ENCODE measurements around the gene NREP.
"Not testable (repeated sequence)": the region's sequence is repeated elsewhere in the genome, so short reads cannot be mapped to it uniquely, and the experiment has no call there.

NREP gene

GRCh38 chr5:111738118-111738517 is 18.9 kb downstream of the NREP start:
- Histone ChIP-seq H3K9me3 (ENCODE audit: control insufficient read depth, insufficient read depth, low read length) (no peaks in the 10 kb centered on the region), H3K9ac (ENCODE audit: low read depth, low read length) (no peak overlapping the region), H3K4me1 (ENCODE audit: insufficient read depth, low read length) (peaks cover 39% of the 10 kb centered on the region), H3K36me3 (ENCODE audit: insufficient read depth, low read length) (0 out of 2 replicates have a peak, but pooled peaks cover 2% of the 10 kb centered on the region)

- Histone ChIP-seq H3K36me3 (ENCODE audit: insufficient read depth, low read length) (0 out of 2 replicates have a peak, but pooled peaks cover 2% of the 10 kb centered on the region), H3K4me1 (ENCODE audit: insufficient read depth, low read length) (peaks cover 35% of the 10 kb centered on the region), H3K9ac (ENCODE audit: low read depth, low read length) (no peak overlapping the region), H3K9me3 (ENCODE audit: control insufficient read depth, insufficient read depth, low read length) (no peaks in the 10 kb centered on the region)
These were observed 19.3 kb downstream of the NREP start for GRCh38 chr5:111737716-111738115.

- Histone ChIP-seq H3K4me1 (ENCODE audit: insufficient read depth, low read length) (peaks cover 16% of the 10 kb centered on the region), H3K9ac (ENCODE audit: low read depth, low read length) (no peak overlapping the region), H3K36me3 (ENCODE audit: insufficient read depth, low read length) (no peaks in the 10 kb centered on the region; the same call in 1 of the 2 replicates), H3K9me3 (ENCODE audit: control insufficient read depth, insufficient read depth, low read length) (no peaks in the 10 kb centered on the region)
These were observed 21.3 kb downstream of the NREP start for GRCh38 chr5:111735583-111736270.

- H3K36me3 ChIP-seq (ENCODE audit: insufficient read depth, low read length): no peaks in the 10 kb centered on the region; the same call in 1 of the 2 replicates
- peaks cover 16% of the 10 kb centered on the region for H3K4me1 ChIP-seq (ENCODE audit: insufficient read depth, low read length)
- H3K9me3 ChIP-seq (ENCODE audit: control insufficient read depth, insufficient read depth, low read length): no peaks in the 10 kb centered on the region
- no peak overlapping the region for H3K9ac ChIP-seq (ENCODE audit: low read depth, low read length)
These were observed 22.4 kb downstream of the NREP start for GRCh38 chr5:111734597-111734996.

- peaks cover 16% of the 10 kb centered on the region for H3K4me1 ChIP-seq (ENCODE audit: insufficient read depth, low read length)
- H3K9me3 ChIP-seq (ENCODE audit: control insufficient read depth, insufficient read depth, low read length): no peaks in the 10 kb centered on the region
- H3K36me3 ChIP-seq (ENCODE audit: insufficient read depth, low read length): no peaks in the 10 kb centered on the region; the same call in 1 of the 2 replicates
- H3K9ac ChIP-seq (ENCODE audit: low read depth, low read length): no peak overlapping the region
These were observed 23.0 kb downstream of the NREP start for GRCh38 chr5:111734013-111734412.

GRCh38 chr5:111733571-111733970 is 23.4 kb downstream of the NREP start:
- Histone ChIP-seq H3K9me3 (ENCODE audit: control insufficient read depth, insufficient read depth, low read length) (no peaks in the 10 kb centered on the region), H3K4me1 (ENCODE audit: insufficient read depth, low read length) (peaks cover 16% of the 10 kb centered on the region), H3K9ac (ENCODE audit: low read depth, low read length) (no peak overlapping the region), H3K36me3 (ENCODE audit: insufficient read depth, low read length) (no peaks in the 10 kb centered on the region; the same call in 1 of the 2 replicates)

GRCh38 chr5:111731638-111732037 is 25.4 kb downstream of the NREP start:
- Histone ChIP-seq H3K9me3 (ENCODE audit: control insufficient read depth, insufficient read depth, low read length) (no peaks in the 10 kb centered on the region), H3K4me1 (ENCODE audit: insufficient read depth, low read length) (peaks cover 10% of the 10 kb centered on the region), H3K9ac (ENCODE audit: low read depth, low read length) (no peak overlapping the region), H3K36me3 (ENCODE audit: insufficient read depth, low read length) (no peaks in the 10 kb centered on the region; the same call in 1 of the 2 replicates)

GRCh38 chr5:111730659-111731382 is 26.2 kb downstream of the NREP start:
- Histone ChIP-seq H3K9ac (ENCODE audit: low read depth, low read length) (no peak overlapping the region), H3K36me3 (ENCODE audit: insufficient read depth, low read length) (no peaks in the 10 kb centered on the region; the same call in 1 of the 2 replicates), H3K9me3 (ENCODE audit: control insufficient read depth, insufficient read depth, low read length) (no peaks in the 10 kb centered on the region), H3K4me1 (ENCODE audit: insufficient read depth, low read length) (peaks cover 4% of the 10 kb centered on the region; the same call in 1 of the 2 replicates)

- Histone ChIP-seq H3K4me1 (ENCODE audit: insufficient read depth, low read length) (no peaks in the 10 kb centered on the region), H3K36me3 (ENCODE audit: insufficient read depth, low read length) (no peaks in the 10 kb centered on the region; the same call in 1 of the 2 replicates), H3K9ac (ENCODE audit: low read depth, low read length) (no peak overlapping the region), H3K9me3 (ENCODE audit: control insufficient read depth, insufficient read depth, low read length) (no peaks in the 10 kb centered on the region)
These were observed 28.1 kb downstream of the NREP start for GRCh38 chr5:111728941-111729340.

- Histone ChIP-seq H3K9me3 (ENCODE audit: control insufficient read depth, insufficient read depth, low read length) (no peaks in the 10 kb centered on the region), H3K4me1 (ENCODE audit: insufficient read depth, low read length) (no peaks in the 10 kb centered on the region), H3K36me3 (ENCODE audit: insufficient read depth, low read length) (no peaks in the 10 kb centered on the region; the same call in 1 of the 2 replicates), H3K9ac (ENCODE audit: low read depth, low read length) (no peak overlapping the region)
These were observed 30.0 kb downstream of the NREP start for GRCh38 chr5:111726986-111727385.

- no peaks in the 10 kb centered on the region; the same call in 1 of the 2 replicates for H3K36me3 ChIP-seq (ENCODE audit: insufficient read depth, low read length)
- no peaks in the 10 kb centered on the region for H3K9me3 ChIP-seq (ENCODE audit: control insufficient read depth, insufficient read depth, low read length)
- peaks cover 16% of the 10 kb centered on the region; the same call in 1 of the 2 replicates for H3K4me1 ChIP-seq (ENCODE audit: insufficient read depth, low read length)
- H3K9ac ChIP-seq (ENCODE audit: low read depth, low read length): no peak overlapping the region
These were observed 34.9 kb downstream of the NREP start for GRCh38 chr5:111722140-111722539.

- Histone ChIP-seq H3K36me3 (ENCODE audit: insufficient read depth, low read length) (no peaks in the 10 kb centered on the region), H3K9me3 (ENCODE audit: control insufficient read depth, insufficient read depth, low read length) (no peaks in the 10 kb centered on the region; the same call in 1 of the 2 replicates), H3K4me1 (ENCODE audit: insufficient read depth, low read length) (peaks cover 16% of the 10 kb centered on the region; the same call in 1 of the 2 replicates), H3K9ac (ENCODE audit: low read depth, low read length) (no peak overlapping the region)
These were observed 36.6 kb downstream of the NREP start for GRCh38 chr5:111720333-111720890.

GRCh38 chr5:111719773-111720172 is 37.2 kb downstream of the NREP start:
- Histone ChIP-seq H3K36me3 (ENCODE audit: insufficient read depth, low read length) (no peaks in the 10 kb centered on the region), H3K9ac (ENCODE audit: low read depth, low read length) (no peak overlapping the region), H3K9me3 (ENCODE audit: control insufficient read depth, insufficient read depth, low read length) (no peaks in the 10 kb centered on the region; the same call in 1 of the 2 replicates), H3K4me1 (ENCODE audit: insufficient read depth, low read length) (peaks cover 16% of the 10 kb centered on the region; the same call in 1 of the 2 replicates)

- H3K4me1 ChIP-seq (ENCODE audit: insufficient read depth, low read length): peaks cover 16% of the 10 kb centered on the region; the same call in 1 of the 2 replicates
- not testable (repeated sequence) for H3K9me3 ChIP-seq (ENCODE audit: control insufficient read depth, insufficient read depth, low read length); H3K36me3 ChIP-seq (ENCODE audit: insufficient read depth, low read length); H3K9ac ChIP-seq (ENCODE audit: low read depth, low read length)
These were observed 40.2 kb downstream of the NREP start for GRCh38 chr5:111716789-111717188.
